CD8-positive, alpha-beta memory T cell (primary cell): Measurements from ENCODE around the gene RBP5. TPM values are rescaled to one million over a fixed set of nuclear protein-coding genes. Genes with fewer than 3 reads are reported as not detected.

ENCODE experiments used
- CTCF ChIA-PET: fragments of 350-600 bp; sonication (Branson Sonifier 250); formaldehyde crosslinking; loops from one replicate; lab custom pipeline; 2021; ENCODE audit warnings: antibody characterized with exemption; lab: Charles Lee
- POLR2A ChIA-PET: fragments of 350-600 bp; sonication (Branson Sonifier 250); formaldehyde crosslinking; loops from one replicate; lab custom pipeline; 2021; ENCODE audit warnings: antibody characterized with exemption; lab: Charles Lee
- DNase-seq, 5 donors: peaks; one replicate each; pipeline versions ENCODE4 v3.0.0 to v3.0.0-alpha.2; 2020 to 2022; ENCODE audit warnings: mixed read lengths in 1 of 5
- H3K27ac ChIP-seq: one replicate; pipeline ENCODE4 v1.7.0; 2013; ENCODE audit warnings: low read depth, mild to moderate bottlenecking, low read length, moderate library complexity
- H3K27me3 ChIP-seq: 2 replicates; pipeline ENCODE4 v1.7.0; 2013; ENCODE audit warnings: low read length, mild to moderate bottlenecking; ENCODE audit not compliant: insufficient read depth, poor library complexity, severe bottlenecking
- H3K36me3 ChIP-seq: 2 replicates; pipeline ENCODE4 v1.7.0; 2013; ENCODE audit warnings: mild to moderate bottlenecking, low read length, moderate library complexity; ENCODE audit not compliant: insufficient read depth
- H3K4me1 ChIP-seq: 2 replicates; pipeline ENCODE4 v1.7.0; 2013; ENCODE audit warnings: mild to moderate bottlenecking, low read length, moderate library complexity; ENCODE audit not compliant: insufficient read depth
- H3K4me3 ChIP-seq: 2 replicates; pipeline ENCODE4 v1.7.0; 2013; ENCODE audit warnings: mild to moderate bottlenecking, low read length
- H3K9me3 ChIP-seq: 2 replicates; pipeline ENCODE4 v1.7.0; 2013; ENCODE audit warnings: mild to moderate bottlenecking, low read length
- H3K27ac Mint-ChIP-seq, 8 donors: one replicate each; pipeline ENCODE4 v1.8.0; 2020 to 2021; ENCODE audit warnings: mixed read lengths in 8 of 8, mild to moderate bottlenecking in 6 of 8, inconsistent platforms in 3 of 8, moderate library complexity in 3 of 8
- H3K27me3 Mint-ChIP-seq, 2 donors: one replicate each; pipeline ENCODE4 v1.8.0; 2020 to 2021; ENCODE audit warnings: mixed read lengths in 2 of 2, mild to moderate bottlenecking in 1 of 2, moderate library complexity in 1 of 2
- H3K36me3 Mint-ChIP-seq, 3 donors: one replicate each; pipeline ENCODE4 v1.8.0; 2020 to 2021; ENCODE audit warnings: mixed read lengths in 3 of 3, inconsistent platforms in 1 of 3, mild to moderate bottlenecking in 1 of 3
- H3K4me1 Mint-ChIP-seq, 3 donors: one replicate each; pipeline ENCODE4 v1.8.0; 2020 to 2021; ENCODE audit warnings: mixed read lengths in 3 of 3, inconsistent platforms in 1 of 3, mild to moderate bottlenecking in 1 of 3
- H3K4me3 Mint-ChIP-seq, 7 donors: one replicate each; pipeline ENCODE4 v1.8.0; 2020 to 2021; ENCODE audit warnings: mixed read lengths in 7 of 7, mild to moderate bottlenecking in 6 of 7, moderate library complexity in 4 of 7, inconsistent platforms in 2 of 7
- H3K9me3 Mint-ChIP-seq, 5 donors: one replicate each; pipeline ENCODE4 v1.8.0; 2020 to 2022; ENCODE audit warnings: mixed read lengths in 5 of 5, mild to moderate bottlenecking in 3 of 5, moderate library complexity in 2 of 5, inconsistent platforms in 1 of 5
- polyA plus RNA-seq: library from polyadenylated mRNA; unstranded; fragments of 300-500 nt; fragmentation: Illumina TruSeq; gene quantifications from one replicate; pipeline ENCODE4 v1.2.3, GENCODE V29; 2021
- total RNA-seq, 2 experiments: library from RNA; stranded (reverse); gene quantifications; one replicate each; pipeline ENCODE4 v1.2.3, GENCODE V29; 2021

Gene RBP5
- total and polyA plus RNA-seq, 3 experiments from 2014 or later = 0.31 TPM; not detected in 2

- no peak for DNase-seq
- Mint-ChIP-seq H3K9me3 (no peaks in the 10 kb centered on the region), H3K27ac (peak overlapping the region in 1 of 8 donors; percentile 5), H3K4me1 (peaks cover 4 to 14% (median 8%) of the 10 kb centered on the region in 3 donors), H3K4me3 (no peak overlapping the region), H3K27me3 (no peaks in the 10 kb centered on the region), H3K36me3 (peaks cover 0 to 31% (median 4%) of the 10 kb centered on the region in 3 donors)
- Histone ChIP-seq H3K4me3 (no peak overlapping the region), H3K36me3 (peaks cover 6% of the 10 kb centered on the region), H3K27me3 (no peaks in the 10 kb centered on the region), H3K4me1 (peaks cover 9% of the 10 kb centered on the region), H3K9me3 (no peaks in the 10 kb centered on the region), H3K27ac (no peak overlapping the region)
- ChIA-PET CTCF (interaction anchor here (2.6 kb wide), 1 partner anchor 16 kb away, joined by 10 read pairs; no protein-coding TSS in a partner anchor), POLR2A (interaction anchor here (0.6 kb wide), 1 partner anchor 92 kb away, joined by 8 read pairs; no protein-coding TSS in a partner anchor)
These were observed 31.7 kb downstream of the RBP5 start for GRCh38 chr12:7096979-7097378.

DNA sequence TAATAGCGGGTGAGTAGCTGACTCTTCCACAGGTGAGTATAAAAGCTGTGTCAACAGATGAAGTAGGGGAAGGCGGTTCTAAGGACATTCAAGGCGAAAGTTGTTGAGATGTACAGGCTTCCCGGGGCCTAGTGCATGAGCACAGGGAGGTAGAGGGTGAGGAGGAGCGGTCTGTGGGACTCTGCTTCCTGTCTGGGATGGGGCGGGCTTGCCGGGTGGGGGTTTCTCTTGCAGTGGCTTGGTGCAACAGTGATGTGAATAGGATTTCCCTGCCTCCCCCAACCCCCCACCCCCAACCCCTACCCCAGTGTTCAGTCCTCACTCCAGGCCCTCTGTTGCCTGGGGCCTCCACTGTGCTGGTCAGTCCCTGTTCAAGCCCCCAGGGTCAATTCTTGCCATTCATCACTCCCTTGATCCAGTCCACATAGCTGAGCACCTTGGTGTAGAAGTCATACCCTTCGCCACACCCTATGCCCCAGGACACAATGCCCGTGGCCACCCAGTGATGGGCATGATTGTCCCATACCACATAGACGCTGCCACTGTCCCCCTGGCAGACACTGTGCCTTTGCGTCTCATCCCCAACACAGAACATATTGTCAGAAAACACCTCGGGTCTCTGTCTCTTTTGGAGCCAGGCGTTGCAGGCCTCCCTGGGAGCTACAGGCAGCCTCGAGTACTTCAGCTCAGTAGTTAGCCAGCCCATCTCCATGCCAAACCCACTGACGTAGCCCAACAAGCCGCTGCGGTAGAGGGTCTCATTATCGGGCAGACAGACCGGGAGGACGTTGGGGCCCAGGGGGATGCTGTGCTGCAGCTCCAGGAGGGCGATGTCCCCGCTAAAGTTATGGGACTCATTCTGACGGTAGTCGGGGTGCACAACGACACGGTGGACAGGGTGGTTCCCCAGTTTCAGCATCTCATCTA is 32.4 kb downstream of the RBP5 start:
- Histone ChIP-seq H3K9me3 (no peaks in the 10 kb centered on the region), H3K4me3 (no peak overlapping the region), H3K27me3 (no peaks in the 10 kb centered on the region), H3K36me3 (peaks cover 6% of the 10 kb centered on the region), H3K27ac (no peak overlapping the region), H3K4me1 (peaks cover 12% of the 10 kb centered on the region)
- peaks cover 0 to 25% (median 4%) of the 10 kb centered on the region in 3 donors for H3K36me3 Mint-ChIP-seq
- H3K9me3 Mint-ChIP-seq = no peaks in the 10 kb centered on the region
- no peaks in the 10 kb centered on the region for H3K27me3 Mint-ChIP-seq
- H3K27ac Mint-ChIP-seq = peak overlapping the region in 4 of 8 donors; percentile 5 to 79 (median 9)
- CTCF ChIA-PET = interaction anchor here (0.9 to 2.6 kb wide), 6 partner anchors 9 to 223 kb away, joined by 3 to 10 read pairs (median 4); partner anchors contain the start of gene SPSB2
- H3K4me1 Mint-ChIP-seq = peaks cover 6 to 11% (median 9%) of the 10 kb centered on the region in 3 donors
- POLR2A ChIA-PET = interaction anchor here (0.6 kb wide), 1 partner anchor 91 kb away, joined by 8 read pairs; no protein-coding TSS in a partner anchor
- no peak overlapping the region for H3K4me3 Mint-ChIP-seq
- no peak for DNase-seq

GRCh38 chr12:7093892-7094291 is 34.8 kb downstream of the RBP5 start:
- Mint-ChIP-seq H3K27me3 (peaks cover 2 to 6% of the 10 kb centered on the region in 2 donors), H3K36me3 (peaks cover 0 to 12% (median 4%) of the 10 kb centered on the region in 3 donors), H3K4me1 (peaks cover 6 to 11% (median 9%) of the 10 kb centered on the region in 3 donors), H3K9me3 (no peaks in the 10 kb centered on the region), H3K4me3 (no peak overlapping the region), H3K27ac (peak overlapping the region in 1 of 8 donors; percentile 6)
- no peak overlapping the region for H3K4me3 ChIP-seq
- ChIA-PET CTCF (interaction anchor here (1.1 to 5.1 kb wide), 6 partner anchors 9 to 221 kb away, joined by 4 to 19 read pairs (median 8); partner anchors contain the start of gene SPSB2), POLR2A (no interaction called here)
- H3K36me3 ChIP-seq = no peaks in the 10 kb centered on the region
- no peaks in the 10 kb centered on the region for H3K9me3 ChIP-seq
- no peaks in the 10 kb centered on the region for H3K27me3 ChIP-seq
- H3K4me1 ChIP-seq = peaks cover 12% of the 10 kb centered on the region
- no peak overlapping the region for H3K27ac ChIP-seq
- no peak for DNase-seq

- Histone ChIP-seq H3K27ac (no peak overlapping the region), H3K9me3 (no peaks in the 10 kb centered on the region), H3K4me3 (no peak overlapping the region), H3K36me3 (no peaks in the 10 kb centered on the region), H3K27me3 (no peaks in the 10 kb centered on the region), H3K4me1 (peaks cover 12% of the 10 kb centered on the region)
- ChIA-PET POLR2A (no interaction called here), CTCF (interaction anchor here (0.9 to 5.1 kb wide), 9 partner anchors 9 to 223 kb away, joined by 3 to 19 read pairs (median 4); partner anchors contain the start of gene SPSB2)
- Mint-ChIP-seq H3K36me3 (peaks cover 0 to 9% (median 2%) of the 10 kb centered on the region in 3 donors), H3K4me3 (no peak overlapping the region), H3K9me3 (no peaks in the 10 kb centered on the region), H3K27me3 (peaks cover 2 to 6% of the 10 kb centered on the region in 2 donors), H3K4me1 (peaks cover 6 to 11% (median 9%) of the 10 kb centered on the region in 3 donors), H3K27ac (peak overlapping the region in 2 of 8 donors; percentile 6 to 27)
- no peak for DNase-seq
These were observed 35.2 kb downstream of the RBP5 start for GRCh38 chr12:7093486-7093885.

DNA sequence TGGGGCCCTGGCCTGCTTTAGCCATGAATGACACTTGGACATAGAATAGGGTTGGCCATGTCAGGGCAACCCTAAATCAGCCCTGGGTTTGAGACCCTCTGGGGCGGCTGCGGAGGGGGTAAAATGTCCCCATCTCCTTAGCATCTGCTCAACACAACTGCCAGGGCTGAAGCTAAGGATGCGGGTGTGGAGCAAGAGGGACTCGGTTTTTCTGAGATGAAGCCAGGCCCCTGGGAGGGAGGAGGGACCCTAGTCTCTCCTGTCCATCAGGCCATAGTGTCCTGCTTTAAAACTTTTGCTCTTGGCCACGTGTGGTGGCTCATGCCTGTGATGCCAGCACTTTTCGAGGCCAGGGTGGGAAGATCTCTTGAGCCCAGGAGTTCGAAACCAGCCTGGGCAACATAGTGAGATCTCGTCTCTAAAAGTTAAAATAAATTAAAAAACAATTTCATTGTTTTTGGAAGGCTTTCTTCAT is 35.7 kb downstream of the RBP5 start:
- H3K4me3 Mint-ChIP-seq = peak overlapping the region in 1 of 7 donors; percentile 84
- DNase-seq = no peak
- no peaks in the 10 kb centered on the region for H3K36me3 ChIP-seq
- H3K27ac Mint-ChIP-seq = peak overlapping the region in 3 of 8 donors; percentile 50 to 67 (median 54)
- H3K27me3 Mint-ChIP-seq = peaks cover 2 to 6% of the 10 kb centered on the region in 2 donors
- ChIA-PET CTCF (interaction anchor here (0.7 to 5.1 kb wide), 12 partner anchors 10 to 224 kb away, joined by 3 to 19 read pairs (median 4); partner anchors contain the start of gene SPSB2), POLR2A (no interaction called here)
- H3K4me1 Mint-ChIP-seq = peaks cover 6 to 11% (median 9%) of the 10 kb centered on the region in 3 donors
- H3K4me1 ChIP-seq = peaks cover 12% of the 10 kb centered on the region
- H3K4me3 ChIP-seq = no peak overlapping the region
- H3K27me3 ChIP-seq = no peaks in the 10 kb centered on the region
- H3K9me3 Mint-ChIP-seq = no peaks in the 10 kb centered on the region
- H3K27ac ChIP-seq = no peak overlapping the region
- H3K36me3 Mint-ChIP-seq = peaks cover 0 to 5% (median 0%) of the 10 kb centered on the region in 3 donors
- no peaks in the 10 kb centered on the region for H3K9me3 ChIP-seq

DNA sequence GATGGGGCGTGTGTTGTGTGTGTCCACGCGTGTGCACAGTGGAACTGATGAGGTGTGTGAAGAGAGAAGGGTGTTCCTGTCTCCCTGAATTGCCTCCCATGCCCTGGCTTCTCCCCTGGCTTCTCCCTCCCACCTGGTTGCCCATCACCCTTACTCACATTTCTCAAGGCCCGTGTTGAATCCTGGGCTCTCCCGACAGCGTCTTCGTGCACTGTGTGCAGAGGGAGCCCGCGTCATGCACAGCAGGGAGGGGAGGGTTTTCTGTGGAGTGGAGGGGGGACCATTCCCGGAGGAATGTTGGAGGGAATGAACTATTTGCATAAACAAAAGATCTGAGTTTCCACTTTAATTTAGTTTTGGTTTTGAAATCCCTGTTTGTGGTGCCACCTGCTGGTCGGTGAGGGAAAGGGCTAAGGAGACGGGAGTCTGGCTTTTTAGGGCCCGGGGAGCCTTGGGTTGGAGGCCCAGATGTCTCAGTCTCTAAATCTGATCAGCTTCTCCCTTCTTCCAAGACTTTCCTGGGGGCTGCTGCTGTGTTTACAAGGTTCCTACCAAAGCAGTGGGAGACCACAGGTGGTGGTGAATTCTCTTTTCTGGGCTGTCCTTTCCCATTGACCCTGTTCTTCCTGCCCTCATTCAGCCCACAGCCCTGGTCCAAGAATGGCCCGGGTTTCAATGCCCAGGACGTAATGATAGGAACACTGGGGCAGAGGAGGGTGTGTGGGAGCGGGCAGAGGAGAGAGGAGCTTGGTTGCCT is 36.3 kb downstream of the RBP5 start, which contains the start of gene C1R:
Gene C1R, minus strand, starts transcription at position 217 of the 757 bp plus-strand sequence. Its CDS starts 57 bp downstream, at position 160.
- Histone ChIP-seq H3K4me1 (peaks cover 12% of the 10 kb centered on the region), H3K4me3 (peak within 1 kb of the TSS; percentile 61), H3K9me3 (no peaks in the 10 kb centered on the region), H3K36me3 (no peaks in the 10 kb centered on the region), H3K27me3 (no peaks in the 10 kb centered on the region), H3K27ac (no peak within 1 kb of the TSS)
- ChIA-PET CTCF (interaction anchor here (0.7 to 5.1 kb wide), 12 partner anchors 10 to 223 kb away, joined by 3 to 19 read pairs (median 4); partner anchors contain the start of gene SPSB2), POLR2A (no interaction called here)
- no peaks in the 10 kb centered on the region for H3K9me3 Mint-ChIP-seq
- H3K27ac Mint-ChIP-seq = peak within 1 kb of the TSS; percentile 50 to 94 (median 64)
- DNase-seq = peak; percentile 54 to 77 (median 61)
- peak within 1 kb of the TSS; percentile 70 to 94 (median 86) for H3K4me3 Mint-ChIP-seq
- peaks cover 2 to 6% of the 10 kb centered on the region in 2 donors for H3K27me3 Mint-ChIP-seq
- H3K4me1 Mint-ChIP-seq = peaks cover 6 to 11% (median 9%) of the 10 kb centered on the region in 3 donors
- peaks cover 0 to 1% (median 0%) of the 10 kb centered on the region in 3 donors for H3K36me3 Mint-ChIP-seq

DNA sequence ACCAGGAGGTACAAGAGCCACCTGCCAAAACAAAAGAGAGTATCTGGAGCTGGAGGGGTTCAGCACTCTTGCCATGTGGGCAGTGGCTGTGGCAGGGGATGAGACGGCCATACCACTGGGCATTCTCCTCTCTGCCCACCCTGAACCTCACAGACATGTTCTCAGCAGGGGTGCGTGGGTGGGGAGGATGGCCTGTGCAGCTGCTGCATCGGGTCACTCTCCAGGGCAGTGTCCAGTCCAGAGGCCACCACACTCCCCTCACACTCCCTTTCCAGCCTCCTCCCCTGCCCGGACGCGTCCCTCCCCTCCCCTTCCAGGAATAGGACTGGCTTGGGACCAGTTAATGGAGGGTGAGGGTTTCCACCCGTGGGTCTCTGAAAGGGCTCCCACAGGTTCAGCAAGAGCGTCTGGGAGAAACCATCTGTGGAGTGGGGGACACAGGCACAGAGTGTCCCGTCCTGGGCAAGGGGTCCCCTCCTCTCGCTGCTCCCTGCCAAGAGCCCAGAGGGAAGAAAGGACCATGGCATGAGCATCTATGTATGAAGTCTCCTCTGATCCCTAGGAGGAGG is 36.9 kb downstream of the RBP5 start:
- no peaks in the 10 kb centered on the region for H3K9me3 Mint-ChIP-seq
- peaks cover 6 to 11% (median 9%) of the 10 kb centered on the region in 3 donors for H3K4me1 Mint-ChIP-seq
- peaks cover 2 to 6% of the 10 kb centered on the region in 2 donors for H3K27me3 Mint-ChIP-seq
- Histone ChIP-seq H3K4me1 (peaks cover 12% of the 10 kb centered on the region), H3K27me3 (no peaks in the 10 kb centered on the region), H3K4me3 (peak overlapping the region; percentile 61), H3K9me3 (no peaks in the 10 kb centered on the region), H3K27ac (no peak overlapping the region), H3K36me3 (no peaks in the 10 kb centered on the region)
- ChIA-PET CTCF (interaction anchor here (0.9 to 5.1 kb wide), 6 partner anchors 11 to 219 kb away, joined by 3 to 27 read pairs (median 8); partner anchors contain the start of gene C1RL), POLR2A (interaction anchor here (0.6 kb wide), 1 partner anchor 16 kb away, joined by 3 read pairs; no protein-coding TSS in a partner anchor)
- peak overlapping the region; percentile 70 to 94 (median 86) for H3K4me3 Mint-ChIP-seq
- no peak for DNase-seq
- peaks cover 0 to 3% (median 0%) of the 10 kb centered on the region in 3 donors for H3K36me3 Mint-ChIP-seq
- H3K27ac Mint-ChIP-seq = peak overlapping the region in 6 of 8 donors; percentile 50 to 81 (median 63)
